Measurements from ENCODE around the gene IKZF3. TPM values are rescaled to one million over a fixed set of nuclear protein-coding genes. Genes with fewer than 3 reads are reported as not detected.
"Not testable (repeated sequence)": the region's sequence is repeated elsewhere in the genome, so short reads cannot be mapped to it uniquely, and the experiment has no call there.

The IKZF3 gene
- polyA plus RNA-seq, 1 donor from 2014 or later: not detected

DNA sequence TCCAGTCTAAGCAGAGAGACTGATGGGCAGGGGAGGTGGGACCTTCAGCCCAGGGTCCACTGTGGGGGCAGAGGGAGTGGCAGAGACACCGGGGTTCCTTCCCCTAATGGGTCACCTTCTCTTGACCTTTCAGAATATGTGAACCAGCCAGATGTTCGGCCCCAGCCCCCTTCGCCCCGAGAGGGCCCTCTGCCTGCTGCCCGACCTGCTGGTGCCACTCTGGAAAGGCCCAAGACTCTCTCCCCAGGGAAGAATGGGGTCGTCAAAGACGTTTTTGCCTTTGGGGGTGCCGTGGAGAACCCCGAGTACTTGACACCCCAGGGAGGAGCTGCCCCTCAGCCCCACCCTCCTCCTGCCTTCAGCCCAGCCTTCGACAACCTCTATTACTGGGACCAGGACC is 136.6 kb downstream of the IKZF3 start:
- no peak overlapping the region for H2AFZ ChIP-seq (ENCODE audit: low read depth, low read length)
- no peaks in the 10 kb centered on the region for H4K20me1 ChIP-seq (ENCODE audit: insufficient read depth)
- no peaks in the 10 kb centered on the region for H3K36me3 ChIP-seq (ENCODE audit: insufficient read depth, low read length)
- H3K4me2 ChIP-seq (ENCODE audit: low read length): no peak overlapping the region
- no peaks in the 10 kb centered on the region for H3K79me2 ChIP-seq (replicated peaks; ENCODE audit: insufficient read depth, low read length)
- no peaks in the 10 kb centered on the region for H3K9me3 ChIP-seq (ENCODE audit: low read length)
- no peak overlapping the region for H3K9ac ChIP-seq (ENCODE audit: low read length)
- no peaks in the 10 kb centered on the region for H3K27me3 ChIP-seq (ENCODE audit: insufficient read depth, low read depth, low read length)
- no peak overlapping the region for H3K27ac ChIP-seq (ENCODE audit: low read length)
- TF ChIP-seq RAD21 (conservative IDR thresholded peaks at IDR 0.05) (no peak), POLR2AphosphoS5 (IDR thresholded peaks at IDR 0.05) (no peak), TAF1 (IDR thresholded peaks at IDR 0.05; ENCODE audit: low read depth) (no peak)
- no peak overlapping the region for H3K4me3 ChIP-seq (ENCODE audit: low read length)
- no peaks in the 10 kb centered on the region for H3F3A ChIP-seq (ENCODE audit: insufficient read depth, low read length, poor library complexity, severe bottlenecking)
- H3K9me2 ChIP-seq (ENCODE audit: insufficient read depth, low read length): no peaks in the 10 kb centered on the region

DNA sequence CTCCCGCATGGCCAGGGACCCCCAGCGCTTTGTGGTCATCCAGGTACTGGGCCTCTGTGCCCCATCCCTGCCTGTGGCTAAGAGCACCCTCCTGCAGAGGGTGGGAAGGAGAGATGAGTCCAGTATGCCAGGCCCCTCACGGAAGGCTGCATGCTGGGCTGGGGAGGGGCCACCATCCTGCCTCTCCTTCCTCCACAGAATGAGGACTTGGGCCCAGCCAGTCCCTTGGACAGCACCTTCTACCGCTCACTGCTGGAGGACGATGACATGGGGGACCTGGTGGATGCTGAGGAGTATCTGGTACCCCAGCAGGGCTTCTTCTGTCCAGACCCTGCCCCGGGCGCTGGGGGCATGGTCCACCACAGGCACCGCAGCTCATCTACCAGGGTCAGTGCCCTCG is 137.5 kb downstream of the IKZF3 start:
- TF ChIP-seq EP300 (conservative IDR thresholded peaks at IDR 0.05; ENCODE audit: poor library complexity, severe bottlenecking) (no peak), MXI1 (conservative IDR thresholded peaks at IDR 0.05; ENCODE audit: poor library complexity, severe bottlenecking) (no peak), POLR2AphosphoS5 (IDR thresholded peaks at IDR 0.05) (no peak), EZH2 (IDR thresholded peaks at IDR 0.05; ENCODE audit: borderline replicate concordance, insufficient read depth, low read length, poor library complexity, severe bottlenecking) (no peak)
- TF ChIP-seq, protein P1, sequence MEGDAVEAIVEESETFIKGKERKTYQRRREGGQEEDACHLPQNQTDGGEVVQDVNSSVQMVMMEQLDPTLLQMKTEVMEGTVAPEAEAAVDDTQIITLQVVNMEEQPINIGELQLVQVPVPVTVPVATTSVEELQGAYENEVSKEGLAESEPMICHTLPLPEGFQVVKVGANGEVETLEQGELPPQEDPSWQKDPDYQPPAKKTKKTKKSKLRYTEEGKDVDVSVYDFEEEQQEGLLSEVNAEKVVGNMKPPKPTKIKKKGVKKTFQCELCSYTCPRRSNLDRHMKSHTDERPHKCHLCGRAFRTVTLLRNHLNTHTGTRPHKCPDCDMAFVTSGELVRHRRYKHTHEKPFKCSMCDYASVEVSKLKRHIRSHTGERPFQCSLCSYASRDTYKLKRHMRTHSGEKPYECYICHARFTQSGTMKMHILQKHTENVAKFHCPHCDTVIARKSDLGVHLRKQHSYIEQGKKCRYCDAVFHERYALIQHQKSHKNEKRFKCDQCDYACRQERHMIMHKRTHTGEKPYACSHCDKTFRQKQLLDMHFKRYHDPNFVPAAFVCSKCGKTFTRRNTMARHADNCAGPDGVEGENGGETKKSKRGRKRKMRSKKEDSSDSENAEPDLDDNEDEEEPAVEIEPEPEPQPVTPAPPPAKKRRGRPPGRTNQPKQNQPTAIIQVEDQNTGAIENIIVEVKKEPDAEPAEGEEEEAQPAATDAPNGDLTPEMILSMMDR (IDR thresholded peaks at IDR 0.05; ENCODE audit: poor library complexity, severe bottlenecking): no peak
- TF ChIP-seq, protein P2, sequence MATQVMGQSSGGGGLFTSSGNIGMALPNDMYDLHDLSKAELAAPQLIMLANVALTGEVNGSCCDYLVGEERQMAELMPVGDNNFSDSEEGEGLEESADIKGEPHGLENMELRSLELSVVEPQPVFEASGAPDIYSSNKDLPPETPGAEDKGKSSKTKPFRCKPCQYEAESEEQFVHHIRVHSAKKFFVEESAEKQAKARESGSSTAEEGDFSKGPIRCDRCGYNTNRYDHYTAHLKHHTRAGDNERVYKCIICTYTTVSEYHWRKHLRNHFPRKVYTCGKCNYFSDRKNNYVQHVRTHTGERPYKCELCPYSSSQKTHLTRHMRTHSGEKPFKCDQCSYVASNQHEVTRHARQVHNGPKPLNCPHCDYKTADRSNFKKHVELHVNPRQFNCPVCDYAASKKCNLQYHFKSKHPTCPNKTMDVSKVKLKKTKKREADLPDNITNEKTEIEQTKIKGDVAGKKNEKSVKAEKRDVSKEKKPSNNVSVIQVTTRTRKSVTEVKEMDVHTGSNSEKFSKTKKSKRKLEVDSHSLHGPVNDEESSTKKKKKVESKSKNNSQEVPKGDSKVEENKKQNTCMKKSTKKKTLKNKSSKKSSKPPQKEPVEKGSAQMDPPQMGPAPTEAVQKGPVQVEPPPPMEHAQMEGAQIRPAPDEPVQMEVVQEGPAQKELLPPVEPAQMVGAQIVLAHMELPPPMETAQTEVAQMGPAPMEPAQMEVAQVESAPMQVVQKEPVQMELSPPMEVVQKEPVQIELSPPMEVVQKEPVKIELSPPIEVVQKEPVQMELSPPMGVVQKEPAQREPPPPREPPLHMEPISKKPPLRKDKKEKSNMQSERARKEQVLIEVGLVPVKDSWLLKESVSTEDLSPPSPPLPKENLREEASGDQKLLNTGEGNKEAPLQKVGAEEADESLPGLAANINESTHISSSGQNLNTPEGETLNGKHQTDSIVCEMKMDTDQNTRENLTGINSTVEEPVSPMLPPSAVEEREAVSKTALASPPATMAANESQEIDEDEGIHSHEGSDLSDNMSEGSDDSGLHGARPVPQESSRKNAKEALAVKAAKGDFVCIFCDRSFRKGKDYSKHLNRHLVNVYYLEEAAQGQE (IDR thresholded peaks at IDR 0.05; ENCODE audit: borderline replicate concordance): no peak
- Histone ChIP-seq H3K4me3 (ENCODE audit: low read length) (no peak overlapping the region), H3K79me2 (replicated peaks; ENCODE audit: insufficient read depth, low read length) (no peaks in the 10 kb centered on the region)

DNA sequence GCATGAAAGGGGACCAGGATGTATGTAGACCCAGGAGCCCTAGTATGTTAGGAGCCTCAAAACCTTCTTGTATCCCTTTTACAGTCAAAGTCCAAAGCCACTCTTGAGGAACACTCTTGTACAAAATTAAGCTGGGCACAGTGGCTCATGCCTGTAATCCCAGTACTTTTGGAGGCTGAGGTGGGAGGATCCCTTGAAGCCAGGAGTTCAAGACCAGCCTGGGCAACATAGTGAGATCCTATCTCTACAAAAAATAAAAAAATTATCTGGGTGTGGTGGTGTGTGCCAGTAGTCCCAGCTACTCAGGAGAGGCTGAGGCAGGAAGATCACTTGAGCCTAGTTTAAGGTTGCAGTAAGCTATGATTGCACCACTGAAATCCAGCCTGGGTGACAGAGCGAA is 138.2 kb downstream of the IKZF3 start:
- H3K9ac ChIP-seq (ENCODE audit: low read length); H2AFZ ChIP-seq (ENCODE audit: low read depth, low read length); H4K20me1 ChIP-seq (ENCODE audit: insufficient read depth); H3K9me2 ChIP-seq (ENCODE audit: insufficient read depth, low read length); H3F3A ChIP-seq (ENCODE audit: insufficient read depth, low read length, poor library complexity, severe bottlenecking); H3K9me3 ChIP-seq (ENCODE audit: low read length); H3K27me3 ChIP-seq (ENCODE audit: insufficient read depth, low read depth, low read length); H3K79me2 ChIP-seq (replicated peaks; ENCODE audit: insufficient read depth, low read length); H3K4me3 ChIP-seq (ENCODE audit: low read length); H3K36me3 ChIP-seq (ENCODE audit: insufficient read depth, low read length); H3K27ac ChIP-seq (ENCODE audit: low read length); H3K4me2 ChIP-seq (ENCODE audit: low read length): not testable (repeated sequence)

More for the DNA sequence above, 137.5 kb downstream of the IKZF3 start:
- H3K36me3 ChIP-seq (ENCODE audit: insufficient read depth, low read length): no peaks in the 10 kb centered on the region
- no peak overlapping the region for H2AFZ ChIP-seq (ENCODE audit: low read depth, low read length)
- H3K9ac ChIP-seq (ENCODE audit: low read length): no peak overlapping the region
- H3K27me3 ChIP-seq (ENCODE audit: insufficient read depth, low read depth, low read length): no peaks in the 10 kb centered on the region
- no peaks in the 10 kb centered on the region for H3K9me3 ChIP-seq (ENCODE audit: low read length)
- H3F3A ChIP-seq (ENCODE audit: insufficient read depth, low read length, poor library complexity, severe bottlenecking): no peaks in the 10 kb centered on the region
- no peak overlapping the region for H3K27ac ChIP-seq (ENCODE audit: low read length)
- H4K20me1 ChIP-seq (ENCODE audit: insufficient read depth): no peaks in the 10 kb centered on the region
- H3K4me2 ChIP-seq (ENCODE audit: low read length): no peak overlapping the region
- no peaks in the 10 kb centered on the region for H3K9me2 ChIP-seq (ENCODE audit: insufficient read depth, low read length)

Measured in neural cell (in vitro differentiated cells).